GM21723 (cell line): ENCODE measurements around the gene SMIM27.
A peak's percentile ranks its signal among the peaks of the same experiment; 100 is the strongest.
"Not testable (repeated sequence)": the region's sequence is repeated elsewhere in the genome, so short reads cannot be mapped to it uniquely, and the experiment has no call there.

Experiments used
- ATAC-seq: cut with Tn5 transposase; IDR thresholded peaks from one replicate; pipeline ENCODE4 v1.9.1; 2021; ENCODE audit warnings: mild to moderate bottlenecking, moderate library complexity; ENCODE audit not compliant: unreplicated experiment

The SMIM27 gene

DNA sequence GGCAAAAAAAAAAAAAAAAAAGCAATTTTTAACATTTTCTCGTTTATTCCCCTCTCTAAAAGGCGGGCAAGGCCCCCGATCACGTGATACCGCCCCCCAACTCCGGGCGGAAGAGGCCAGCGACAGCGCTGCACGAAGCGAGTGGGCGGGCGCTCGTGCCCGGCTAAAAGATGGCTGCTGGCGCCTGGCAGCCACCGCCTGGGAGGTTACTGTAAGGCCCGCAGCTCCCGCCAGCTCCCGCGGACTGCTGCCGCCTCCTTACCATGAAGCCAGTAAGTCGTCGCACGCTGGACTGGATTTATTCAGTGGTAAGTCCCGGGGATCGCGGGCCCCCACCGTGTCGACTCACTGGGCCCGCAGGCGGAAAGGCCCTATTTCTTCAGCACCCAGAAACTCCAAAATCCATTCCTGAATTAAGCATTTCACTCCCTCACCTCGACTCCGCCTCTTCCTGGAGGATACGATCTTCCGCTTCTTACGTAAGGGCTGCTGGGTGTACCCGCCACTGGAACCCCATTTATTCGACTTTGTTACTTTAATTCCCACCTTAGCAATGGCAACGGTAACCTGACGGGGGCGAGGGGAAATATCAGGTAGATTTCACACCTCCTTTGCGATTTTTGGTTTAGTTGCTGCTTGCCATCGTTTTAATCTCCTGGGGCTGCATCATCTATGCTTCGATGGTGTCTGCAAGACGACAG lies at the start of gene SMIM27, which contains the start of gene TOPORS:
Gene SMIM27 (plus strand): TSS at position 156 of the 701 bp plus-strand sequence. CDS start 108 bp downstream, at position 264.
Gene TOPORS (minus strand): TSS at position 415 of the 701 bp plus-strand sequence. CDS start 150 bp downstream, at position 265.
- peak; percentile 76 for ATAC-seq

- no peak for ATAC-seq
Observed at GRCh38 chr9:32502464-32502863, 49.7 kb upstream of the SMIM27 start.

GRCh38 chr9:32503008-32503407 lies 49.1 kb upstream of the SMIM27 start:
- no peak for ATAC-seq

DNA sequence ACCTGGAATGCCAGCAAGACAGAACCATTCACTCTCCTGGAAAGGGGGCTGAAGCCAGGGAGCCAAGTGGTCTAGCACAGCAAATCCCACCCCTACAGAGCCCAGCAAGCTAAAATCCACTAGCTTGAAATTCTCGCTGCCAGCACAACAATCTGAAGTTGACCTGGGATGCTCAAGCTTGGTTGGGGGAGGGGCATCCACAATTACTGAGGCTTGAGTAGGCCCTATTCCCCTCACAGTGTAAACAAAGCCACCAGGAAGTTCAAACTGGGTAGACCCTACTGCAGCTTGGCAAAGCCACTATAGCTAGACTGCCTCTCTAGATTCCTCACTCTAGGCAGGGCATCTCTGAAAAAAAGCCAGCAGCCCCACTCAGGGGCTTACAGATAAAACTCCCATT lies 43.4 kb upstream of the SMIM27 start:
- ATAC-seq = no peak

- no peak for ATAC-seq
Observed at GRCh38 chr9:32516241-32516640, 35.9 kb upstream of the SMIM27 start.

DNA sequence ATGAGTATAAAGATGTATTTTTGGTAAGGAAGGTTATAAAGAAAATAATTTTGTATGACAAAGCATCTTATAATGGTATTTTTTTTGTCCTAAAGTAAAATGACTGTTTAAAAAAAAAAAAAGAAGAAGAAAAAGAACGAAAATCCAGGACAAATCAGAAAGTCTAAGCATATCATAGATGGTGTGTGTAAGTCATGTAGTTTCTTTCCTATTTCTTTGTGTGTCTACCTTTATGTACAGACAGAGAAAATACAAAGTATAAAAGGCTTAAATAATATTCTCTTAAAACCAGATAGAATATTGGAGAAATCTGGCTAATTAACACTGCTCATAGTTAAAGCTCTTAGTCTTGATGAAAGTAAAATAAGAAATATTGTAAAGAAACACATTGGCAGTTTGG lies 33.9 kb upstream of the SMIM27 start:
- no peak for ATAC-seq

DNA sequence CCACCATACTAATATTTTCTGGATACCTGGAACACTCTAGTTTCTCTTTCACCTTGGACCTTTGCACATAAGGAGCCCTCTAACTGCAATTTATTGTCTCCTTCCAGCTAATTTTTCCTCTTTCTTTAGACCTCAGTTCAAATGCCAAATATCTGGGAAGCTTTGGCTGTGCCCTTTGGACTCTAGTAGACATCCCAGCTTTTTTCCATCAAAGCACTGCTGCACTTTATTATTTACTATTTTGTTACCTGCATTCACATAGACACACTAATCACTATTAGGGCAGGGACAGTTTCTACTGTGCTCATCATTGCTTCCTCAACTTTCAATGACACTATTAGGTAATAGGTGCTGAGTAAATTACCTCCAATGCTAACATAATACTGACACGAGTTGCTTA lies 28.2 kb upstream of the SMIM27 start:
- no peak for ATAC-seq

DNA sequence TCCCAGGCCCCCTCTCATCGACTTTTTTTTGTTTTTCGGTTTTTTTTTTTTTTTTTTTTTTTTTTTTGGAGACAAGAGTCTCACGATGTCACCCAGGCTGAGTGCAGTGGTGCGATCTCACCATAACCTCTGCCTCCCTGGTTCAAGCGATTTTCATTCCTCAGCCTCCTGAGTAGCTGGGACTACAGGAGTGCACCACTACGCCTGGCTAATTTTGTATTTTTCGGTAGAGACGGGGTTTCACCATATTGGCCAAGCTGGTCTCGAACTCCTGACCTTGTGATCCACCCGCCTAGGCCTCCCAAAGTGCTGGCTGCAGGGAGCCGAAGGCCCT lies 27.6 kb upstream of the SMIM27 start:
- not testable (repeated sequence) for ATAC-seq

DNA sequence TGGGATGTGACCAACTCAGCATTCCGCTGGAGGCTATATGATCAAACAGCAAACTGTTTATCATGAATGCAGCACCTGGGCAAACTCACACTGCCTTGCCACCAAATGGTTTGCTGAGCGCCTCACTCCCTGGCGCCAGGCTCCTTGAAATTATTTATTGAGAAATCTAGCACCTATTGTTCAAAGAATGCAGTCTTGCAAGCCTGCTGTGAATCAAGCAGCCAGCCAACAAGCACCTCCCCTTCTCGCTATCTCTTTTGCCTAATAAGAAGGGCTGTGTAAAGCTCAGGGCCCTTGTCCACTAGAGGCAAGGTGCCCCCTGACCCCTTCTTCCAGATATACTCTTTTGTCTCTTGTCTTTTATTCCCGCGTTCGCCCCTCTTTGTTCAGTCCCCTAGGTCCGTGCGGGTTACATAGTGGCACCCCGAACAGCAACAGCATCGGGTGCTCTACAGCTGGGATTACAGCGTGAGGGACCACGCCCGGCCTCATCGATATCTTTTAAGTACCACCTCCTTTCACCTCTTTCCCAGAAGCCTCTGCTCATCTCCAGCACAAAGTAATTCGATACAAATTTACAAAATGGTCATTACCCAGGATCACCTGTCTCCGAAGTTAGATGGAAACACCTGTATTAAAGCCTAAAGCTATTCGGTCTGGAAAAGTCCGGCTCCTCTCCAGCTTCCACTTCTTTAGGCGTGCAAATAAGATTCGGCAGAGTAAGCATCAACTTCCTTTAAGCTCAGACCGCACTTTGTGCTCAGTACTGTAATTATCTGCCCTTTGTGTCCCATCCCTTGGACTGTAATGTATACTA lies 27.0 kb upstream of the SMIM27 start:
- ATAC-seq = peak; percentile 25

- ATAC-seq = peak; percentile 19
Observed at GRCh38 chr9:32525709-32526030, 26.5 kb upstream of the SMIM27 start.

GRCh38 chr9:32526041-32526706 lies 26.0 kb upstream of the SMIM27 start, which contains the start of gene RIGI:
Gene RIGI, minus strand, starts transcription at chr9:32526196. Its CDS starts 30 bp downstream, at chr9:32526166.
- peak; percentile 70 for ATAC-seq

GRCh38 chr9:32526707-32527048 lies 25.4 kb upstream of the SMIM27 start:
- ATAC-seq = no peak

GRCh38 chr9:32533336-32533735 lies 18.8 kb upstream of the SMIM27 start:
- no peak for ATAC-seq

DNA sequence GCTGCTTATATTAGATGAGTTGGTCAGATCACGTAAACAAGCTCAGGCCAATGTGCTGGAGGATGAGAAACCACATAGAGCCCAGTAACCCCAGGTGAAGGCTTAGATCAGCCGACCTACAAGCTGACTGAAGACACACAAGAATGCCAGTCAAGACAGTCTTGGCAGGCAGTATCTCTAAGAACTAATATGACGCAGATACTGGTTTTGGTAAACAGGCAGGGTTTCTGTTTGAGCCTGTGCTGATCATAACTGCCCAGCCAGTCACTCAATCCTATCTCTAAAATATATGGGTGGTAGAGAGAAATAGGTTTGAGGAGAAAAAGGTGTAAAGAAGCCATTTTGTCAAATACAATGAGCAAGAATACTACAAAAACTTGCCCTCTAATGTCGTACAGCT lies 18.3 kb upstream of the SMIM27 start:
- ATAC-seq = no peak

- no peak for ATAC-seq
Observed at GRCh38 chr9:32543047-32543446, 9.1 kb upstream of the SMIM27 start.

DNA sequence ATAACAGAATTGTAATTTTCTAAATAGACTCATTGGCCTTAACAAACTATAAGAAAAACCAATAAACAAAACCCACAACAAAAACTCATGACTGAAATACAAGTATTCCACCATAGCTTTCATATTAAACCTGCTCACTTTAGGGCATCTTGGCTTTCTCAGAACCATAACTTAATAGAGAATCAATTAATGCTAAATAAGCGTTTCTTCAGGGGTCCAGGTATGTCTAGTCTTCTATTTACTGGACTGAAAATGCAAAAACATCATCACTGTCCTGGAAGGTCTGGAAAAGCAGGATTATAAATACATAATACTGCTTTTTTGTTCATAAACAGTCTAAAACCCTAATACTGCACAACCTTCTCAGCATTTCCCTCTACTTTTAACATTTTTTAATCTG lies 6.2 kb upstream of the SMIM27 start:
- ATAC-seq = no peak

DNA sequence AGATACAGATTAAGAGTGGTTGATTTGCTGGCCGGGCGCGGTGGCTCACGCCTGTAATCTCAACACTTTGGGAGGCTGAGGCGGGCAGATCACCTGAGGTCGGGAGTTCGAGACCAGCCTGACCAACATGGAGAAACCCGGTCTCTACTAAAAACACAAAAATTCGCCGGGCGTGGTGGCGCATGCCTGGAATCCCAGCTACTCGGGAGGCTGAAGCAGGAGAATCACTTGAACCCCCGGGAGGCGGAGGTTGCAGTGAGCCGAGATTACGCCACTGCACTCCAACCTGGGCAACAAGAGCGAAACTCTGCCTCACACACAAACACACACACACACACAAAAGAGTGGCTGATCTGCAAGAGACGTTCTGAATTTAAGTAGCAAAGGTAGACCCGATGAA lies 3.9 kb upstream of the SMIM27 start:
- not testable (repeated sequence) for ATAC-seq

GRCh38 chr9:32550150-32550561 lies 2.0 kb upstream of the SMIM27 start:
- no peak for ATAC-seq

GRCh38 chr9:32550562-32551275 lies 1.4 kb upstream of the SMIM27 start:
- ATAC-seq = peak; percentile 65

DNA sequence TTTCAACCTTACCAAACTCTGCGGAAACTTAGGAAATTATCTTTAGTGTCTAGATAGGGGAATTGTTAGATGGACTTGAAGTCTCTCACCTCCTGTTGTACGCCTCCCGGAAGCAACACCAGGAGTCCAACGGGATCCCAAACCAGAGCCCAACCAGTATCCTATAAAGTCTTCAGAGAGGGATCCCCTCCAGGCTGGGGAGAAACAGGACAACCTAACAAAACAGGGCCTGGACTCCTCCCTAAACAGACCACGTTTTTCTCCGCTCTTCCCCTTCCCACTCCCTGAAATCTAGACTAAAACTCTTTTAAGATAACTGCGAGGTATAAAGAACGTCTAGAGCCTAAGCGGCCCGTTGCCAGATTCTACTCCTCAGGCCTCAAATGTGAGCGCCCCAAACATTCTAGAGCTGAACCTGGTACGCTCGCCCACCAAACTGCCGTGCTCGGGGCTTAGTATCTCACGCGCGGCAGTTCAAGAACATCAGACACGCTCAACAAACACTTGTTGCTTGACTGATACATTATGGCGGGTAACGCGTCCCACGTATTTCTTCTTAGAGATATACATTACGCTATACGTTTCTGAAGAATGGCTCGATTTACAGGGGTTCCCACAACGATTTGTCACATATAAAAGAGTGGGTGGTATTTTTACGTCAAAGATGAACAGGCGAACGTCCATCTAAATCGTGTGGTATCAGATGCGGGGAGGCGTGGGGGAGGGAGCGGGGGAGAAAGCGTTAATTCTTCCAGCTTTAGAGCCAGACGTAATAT lies 663 bp upstream of the SMIM27 start:
- ATAC-seq = peak; percentile 18
